IMR-90 (cell line): Measurements from ENCODE around the gene TRAF3. TPM values are rescaled to one million over a fixed set of nuclear protein-coding genes. Genes with fewer than 3 reads are reported as not detected.

Experiments used
- ATAC-seq: fragments of 200-7000 bp; cut with Tn5 transposase; 2 replicates; pipeline ENCODE4 v1.9.1; 2020; ENCODE audit warnings: low read depth, mild to moderate bottlenecking, moderate library complexity
- BruUV-seq: library from RNA; stranded (reverse); fragments of 400-500 nt; replicated peaks from 2 replicates; lab custom pipeline; 2021; lab: Mats Ljungman, UMichigan
- CTCF ChIA-PET: fragments of 300-600 bp; formaldehyde crosslinking; extraction: SDS; loops from one replicate; lab custom pipeline; 2021; ENCODE audit warnings: antibody characterized with exemption; lab: Yijun Ruan, JAX
- POLR2A ChIA-PET: fragments of 300-600 bp; sonication (Branson Sonifier 250); formaldehyde crosslinking; loops from one replicate; lab custom pipeline; 2022; ENCODE audit warnings: antibody characterized with exemption; ENCODE audit not compliant: unreplicated experiment; lab: Charles Lee
- DNase-seq: peaks from one replicate; pipeline ENCODE4 v3.0.0; 2013
- H2AFZ ChIP-seq: replicated peaks from 2 replicates; pipeline ENCODE3; 2013; ENCODE audit warnings: low read length, mild to moderate bottlenecking; ENCODE audit not compliant: poor library complexity
- H2AK5ac ChIP-seq: 2 replicates; pipeline ENCODE4 v1.6.1; 2013; ENCODE audit warnings: low read depth, low read length, inconsistent platforms
- H2AK9ac ChIP-seq: replicated peaks from 2 replicates; pipeline ENCODE3; 2013; ENCODE audit warnings: mild to moderate bottlenecking, low read depth, low read length, moderate library complexity; ENCODE audit not compliant: poor library complexity
- H2BK120ac ChIP-seq: 2 replicates; pipeline ENCODE4 v1.6.1; 2013; ENCODE audit warnings: low read depth, low read length, inconsistent platforms
- H2BK15ac ChIP-seq: 3 replicates; pipeline ENCODE4 v1.6.1; 2013; ENCODE audit warnings: low read depth, low read length, inconsistent platforms
- H2BK20ac ChIP-seq: 2 replicates; pipeline ENCODE4 v1.6.1; 2013; ENCODE audit warnings: low read depth, mild to moderate bottlenecking, inconsistent platforms, low read length, moderate library complexity
- H2BK5ac ChIP-seq: 2 replicates; pipeline ENCODE4 v1.6.1; 2013; ENCODE audit warnings: mild to moderate bottlenecking, low read depth, low read length, inconsistent platforms; ENCODE audit not compliant: poor library complexity, severe bottlenecking
- H3K14ac ChIP-seq: replicated peaks from 2 replicates; pipeline ENCODE4 v1.6.1; 2013; ENCODE audit warnings: low read depth, low read length, inconsistent platforms
- H3K18ac ChIP-seq: 2 replicates; pipeline ENCODE4 v1.6.1; 2013; ENCODE audit warnings: low read depth, low read length, control low read depth
- H3K23ac ChIP-seq: 2 replicates; pipeline ENCODE4 v1.6.1; 2013; ENCODE audit warnings: low read depth, low read length, inconsistent platforms
- H3K27ac ChIP-seq: 2 replicates; pipeline ENCODE4 v1.5.1; 2013; ENCODE audit warnings: mild to moderate bottlenecking, control low read depth, low read length; ENCODE audit not compliant: insufficient read depth
- H3K27me3 ChIP-seq: 2 replicates; pipeline ENCODE4 v1.6.1; 2013; ENCODE audit warnings: low read length; ENCODE audit not compliant: control insufficient read depth, insufficient read depth
- H3K36me3 ChIP-seq: 2 replicates; pipeline ENCODE4 v1.6.1; 2013; ENCODE audit warnings: low read length, mixed read lengths; ENCODE audit not compliant: control insufficient read depth, insufficient read depth
- H3K4ac ChIP-seq: 2 replicates; pipeline ENCODE4 v1.6.1; 2013; ENCODE audit warnings: low read depth, low read length, inconsistent platforms
- H3K4me1 ChIP-seq: 2 replicates; pipeline ENCODE4 v1.6.1; 2013; ENCODE audit warnings: low read length, mixed read lengths; ENCODE audit not compliant: control insufficient read depth, insufficient read depth
- H3K4me2 ChIP-seq: 2 replicates; pipeline ENCODE4 v1.6.1; 2013; ENCODE audit warnings: low read depth, mild to moderate bottlenecking, control low read depth, low read length, moderate library complexity
- H3K4me3 ChIP-seq: 2 replicates; pipeline ENCODE4 v1.5.1; 2013; ENCODE audit warnings: low read depth, mild to moderate bottlenecking, control low read depth, low read length, moderate library complexity; ENCODE audit not compliant: insufficient read depth
- H3K56ac ChIP-seq: 2 replicates; pipeline ENCODE4 v1.6.1; 2013; ENCODE audit warnings: low read length, inconsistent platforms; ENCODE audit not compliant: insufficient read depth; ENCODE audit errors: extremely low read depth
- H3K79me1 ChIP-seq, 2 experiments: 2 replicates each; pipeline ENCODE4 v1.6.1; 2013; ENCODE audit warnings: low read length in 2 of 2, inconsistent platforms in 1 of 2, low read depth in 1 of 2
- H3K9ac ChIP-seq: 2 replicates; pipeline ENCODE4 v1.6.1; 2013; ENCODE audit warnings: low read depth, low read length, control low read depth
- H3K9me1 ChIP-seq: 2 replicates; pipeline ENCODE4 v1.6.1; 2013; ENCODE audit warnings: low read length, inconsistent platforms; ENCODE audit not compliant: insufficient read depth
- H3K9me3 ChIP-seq: 2 replicates; pipeline ENCODE4 v1.6.1; 2013; ENCODE audit warnings: low read length; ENCODE audit not compliant: control insufficient read depth, insufficient read depth
- H4K20me1 ChIP-seq: 2 replicates; pipeline ENCODE4 v1.6.1; 2013; ENCODE audit warnings: low read length, inconsistent platforms; ENCODE audit not compliant: insufficient read depth
- H4K5ac ChIP-seq: 2 replicates; pipeline ENCODE4 v1.6.1; 2013; ENCODE audit warnings: mild to moderate bottlenecking, low read depth, low read length, control low read depth
- H4K8ac ChIP-seq, 2 experiments: 2 replicates each; pipeline ENCODE4 v1.6.1; 2013; ENCODE audit warnings: low read depth in 2 of 2, low read length in 2 of 2, control low read depth in 1 of 2, inconsistent platforms in 1 of 2
- H4K91ac ChIP-seq: 2 replicates; pipeline ENCODE4 v1.6.1; 2013; ENCODE audit warnings: low read depth, low read length, inconsistent platforms; ENCODE audit not compliant: insufficient read depth
- CEBPB ChIP-seq: IDR thresholded peaks from 2 replicates; pipeline ENCODE4 v1.6.1; 2012; ENCODE audit warnings: low read depth, low read length, improper control_type of control experiment
- MAZ ChIP-seq: IDR thresholded peaks from 2 replicates; pipeline ENCODE4 v1.6.1; 2012; ENCODE audit warnings: low read depth, mild to moderate bottlenecking, low read length, improper control_type of control experiment, moderate library complexity, borderline replicate concordance
- MXI1 ChIP-seq: IDR thresholded peaks from 2 replicates; pipeline ENCODE4 v1.6.1; 2012; ENCODE audit warnings: low read depth, mild to moderate bottlenecking, low read length, moderate library complexity, borderline replicate concordance
- POLR2A ChIP-seq: IDR thresholded peaks from 2 replicates; pipeline ENCODE4 v1.6.1; 2012; ENCODE audit warnings: mild to moderate bottlenecking, low read depth, low read length
- RAD21 ChIP-seq: IDR thresholded peaks from 2 replicates; pipeline ENCODE4 v1.6.1; 2012; ENCODE audit warnings: low read length, improper control_type of control experiment
- WGBS, 2 experiments: methylation state at CpG; one replicate each; pipeline versions ENCODE4 v1.1.5 to v1.1.7; 2013; ENCODE audit warnings: missing lambda C conversion rate in 2 of 2; ENCODE audit not compliant: insufficient read length in 1 of 2; ENCODE audit errors: extremely low coverage in 2 of 2; 5-methylcytosine and 5-hydroxymethylcytosine counted together
- dilution Hi-C: fragments of 300-500 bp; cut with HindIII; formaldehyde crosslinking; loops from one replicate; pipeline ENCODE4 v1.14.3; 2018; ENCODE audit warnings: low sequenced_read_pairs; ENCODE audit not compliant: unreplicated experiment
- in situ Hi-C: fragments of 300-500 bp; cut with MboI; formaldehyde crosslinking; loops from 3 replicates; pipeline ENCODE4 v1.14.3; 2019; ENCODE audit warnings: low sequenced_read_pairs, inconsistent platforms, mixed read lengths
- intact Hi-C: fragments of 100-400 bp; cut with micrococcal nuclease; formaldehyde crosslinking; loops from 2 replicates; pipeline ENCODE4 v1.10.0; 2022
- polyA plus RNA-seq, 3 experiments: library from polyadenylated mRNA; depleted of rRNA; stranded (reverse); fragments of >200 nt; gene quantifications; 2 replicates each; pipeline ENCODE4 v1.2.3, GENCODE V29; 2012; ENCODE audit warnings: low replicate concordance in 1 of 3
- total RNA-seq: library from RNA; depleted of rRNA; stranded (reverse); fragments of >200 nt; gene quantifications from 2 replicates; pipeline ENCODE4 v1.2.3, GENCODE V29; 2012
- TF ChIP-seq, protein P1 (sequence below): fragments of 150-350 bp; IDR thresholded peaks from 2 replicates; pipeline ENCODE4 v1.6.1; 2016; ENCODE audit warnings: low read depth, mild to moderate bottlenecking, low read length, moderate library complexity, borderline replicate concordance
- TF ChIP-seq, protein P2 (sequence below): fragments of 150-350 bp; IDR thresholded peaks from 2 replicates; pipeline ENCODE4 v1.6.1; 2017; ENCODE audit warnings: mild to moderate bottlenecking, antibody characterized with exemption, low read length, low read depth

TRAF3 gene
- total and polyA plus RNA-seq, 2 of the 4 experiments (the other 2 are of a cell fraction), result 21.2 to 25.3 TPM

- Histone ChIP-seq H2BK20ac (no peak overlapping the region), H2AK9ac (no peak overlapping the region), H2AK5ac (no peak overlapping the region), H3K27me3 (no peaks in the 10 kb centered on the region), H2BK15ac (no peak overlapping the region), H4K8ac (no peak overlapping the region), H3K18ac (no peak overlapping the region), H4K5ac (no peak overlapping the region), H3K14ac (0 out of 2 replicates have a peak overlapping the region, but pooled peaks have one; percentile 19), H3K27ac (no peak overlapping the region), H3K23ac (no peak overlapping the region), H3K4me1 (peaks cover 3% of the 10 kb centered on the region), H3K9me1 (peaks cover 22% of the 10 kb centered on the region), H2AFZ (no peak overlapping the region), H3K36me3 (peaks cover 1% of the 10 kb centered on the region; the same call in 1 of the 2 replicates), H3K79me1 (peaks cover 37 to 62% of the 10 kb centered on the region in 2 experiments), H3K4ac (no peak overlapping the region), H3K4me3 (no peak overlapping the region), H4K91ac (no peak overlapping the region), H3K56ac (no peak overlapping the region), H3K4me2 (no peak overlapping the region), H3K9ac (no peak overlapping the region), H4K20me1 (peaks cover 46% of the 10 kb centered on the region), H2BK5ac (no peak overlapping the region), H3K9me3 (no peaks in the 10 kb centered on the region), H2BK120ac (no peak overlapping the region)
- no peak for DNase-seq
- in situ Hi-C loops, result no loop called here
- ChIA-PET CTCF (no interaction called here), POLR2A (interaction anchor here (0.6 kb wide), 1 partner anchor 19 kb away, joined by 4 read pairs; no protein-coding TSS in a partner anchor)
- intact Hi-C loops, result no loop called here
- TF ChIP-seq, protein P1, sequence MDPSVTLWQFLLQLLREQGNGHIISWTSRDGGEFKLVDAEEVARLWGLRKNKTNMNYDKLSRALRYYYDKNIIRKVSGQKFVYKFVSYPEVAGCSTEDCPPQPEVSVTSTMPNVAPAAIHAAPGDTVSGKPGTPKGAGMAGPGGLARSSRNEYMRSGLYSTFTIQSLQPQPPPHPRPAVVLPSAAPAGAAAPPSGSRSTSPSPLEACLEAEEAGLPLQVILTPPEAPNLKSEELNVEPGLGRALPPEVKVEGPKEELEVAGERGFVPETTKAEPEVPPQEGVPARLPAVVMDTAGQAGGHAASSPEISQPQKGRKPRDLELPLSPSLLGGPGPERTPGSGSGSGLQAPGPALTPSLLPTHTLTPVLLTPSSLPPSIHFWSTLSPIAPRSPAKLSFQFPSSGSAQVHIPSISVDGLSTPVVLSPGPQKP, result no peak
- no peak for TF ChIP-seq POLR2A
- TF ChIP-seq, protein P2, sequence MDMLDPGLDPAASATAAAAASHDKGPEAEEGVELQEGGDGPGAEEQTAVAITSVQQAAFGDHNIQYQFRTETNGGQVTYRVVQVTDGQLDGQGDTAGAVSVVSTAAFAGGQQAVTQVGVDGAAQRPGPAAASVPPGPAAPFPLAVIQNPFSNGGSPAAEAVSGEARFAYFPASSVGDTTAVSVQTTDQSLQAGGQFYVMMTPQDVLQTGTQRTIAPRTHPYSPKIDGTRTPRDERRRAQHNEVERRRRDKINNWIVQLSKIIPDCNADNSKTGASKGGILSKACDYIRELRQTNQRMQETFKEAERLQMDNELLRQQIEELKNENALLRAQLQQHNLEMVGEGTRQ, result no peak
- no peak for TF ChIP-seq CEBPB
- no peak for TF ChIP-seq MAZ
- no peak for TF ChIP-seq RAD21
- no peak for TF ChIP-seq MXI1
- dilution Hi-C loops, result no loop called here
- no peak for ATAC-seq
- WGBS, 2 experiments, result no CpG with 5 or more reads among the region's 12 CpGs
- no TSS peak for BruUV-seq
Observed at GRCh38 chr14:102811254-102811963, 34.2 kb downstream of the TRAF3 start.
